ENCODE data around the gene TTLL8.
"Not testable (repeated sequence)": the region's sequence is repeated elsewhere in the genome, so short reads cannot be mapped to it uniquely, and the experiment has no call there.

The TTLL8 gene

DNA sequence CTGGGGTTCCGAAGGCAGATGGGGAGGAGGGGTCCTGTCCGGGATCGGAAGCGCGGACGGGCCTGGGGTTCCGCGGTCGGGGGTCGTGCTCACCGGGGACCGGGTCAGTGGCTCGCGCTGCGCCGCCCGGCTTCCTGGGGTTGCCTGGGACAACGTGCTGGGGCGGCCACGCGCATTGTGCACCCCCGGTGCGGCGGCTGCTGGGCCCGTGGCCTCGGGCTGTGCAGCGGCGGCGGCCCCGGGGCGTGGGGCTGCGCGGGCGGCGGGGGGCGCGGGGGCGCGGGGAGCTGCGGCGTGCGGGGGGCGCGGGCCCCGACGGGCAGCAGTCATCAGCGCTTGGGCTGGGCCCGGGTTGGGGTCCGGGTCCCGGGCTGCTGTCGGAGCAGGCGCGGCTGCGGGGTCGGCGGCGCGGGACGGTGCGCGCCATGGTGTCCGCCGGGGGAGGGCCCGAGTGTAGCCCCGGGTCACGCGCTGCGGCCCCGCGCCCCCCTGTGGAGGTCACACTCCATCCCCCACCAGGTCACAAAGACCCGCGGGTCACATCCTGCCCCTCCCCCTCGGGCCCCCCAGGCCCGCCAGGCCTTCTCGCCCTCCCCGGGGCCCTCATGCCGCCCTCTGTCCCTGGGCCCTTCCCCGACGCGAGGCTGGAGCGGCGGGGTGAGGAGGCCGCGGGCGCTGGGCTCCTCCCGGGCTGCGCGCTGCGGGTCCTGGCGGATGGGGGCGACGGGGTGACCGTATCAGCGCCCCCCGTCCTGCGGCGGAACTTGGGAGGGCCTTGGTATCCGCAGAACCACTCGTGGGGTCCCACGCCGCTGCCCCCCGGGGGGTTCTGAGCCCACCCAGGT lies at the start of gene TTLL8:
Gene TTLL8, minus strand, starts transcription at position 238 of the 845 bp plus-strand sequence.
- DNase-seq, result no peak

- no peak for DNase-seq
Measured at GRCh38 chr22:50107529-50107928, 49.4 kb upstream of the TTLL8 start.

GRCh38 chr22:50105208-50106100 lies 47.4 kb upstream of the TTLL8 start:
- DNase-seq, result peak; percentile 33

DNA sequence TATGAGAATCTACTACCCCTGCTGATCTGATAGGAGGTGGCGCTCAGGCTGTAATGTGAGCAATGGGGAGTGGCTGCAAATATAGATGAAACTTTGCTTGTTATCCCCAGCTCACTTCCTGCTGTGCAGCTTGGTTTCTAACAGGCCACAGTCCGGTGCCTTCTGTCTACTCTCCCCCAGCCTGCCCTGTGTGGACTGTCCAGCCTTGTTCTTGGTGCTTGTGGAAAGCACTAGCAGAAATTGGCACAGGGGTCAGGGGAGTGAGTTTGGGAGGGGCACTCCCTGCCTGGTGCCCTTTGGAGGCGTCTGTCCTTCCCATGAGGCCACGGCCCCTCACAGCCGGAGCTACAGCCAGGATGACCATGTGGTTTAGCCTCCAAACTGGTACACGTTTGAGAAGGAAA lies 46.0 kb upstream of the TTLL8 start:
- DNase-seq, result no peak

- no peak for DNase-seq
Measured at GRCh38 chr22:50102946-50103345, 44.8 kb upstream of the TTLL8 start.

DNA sequence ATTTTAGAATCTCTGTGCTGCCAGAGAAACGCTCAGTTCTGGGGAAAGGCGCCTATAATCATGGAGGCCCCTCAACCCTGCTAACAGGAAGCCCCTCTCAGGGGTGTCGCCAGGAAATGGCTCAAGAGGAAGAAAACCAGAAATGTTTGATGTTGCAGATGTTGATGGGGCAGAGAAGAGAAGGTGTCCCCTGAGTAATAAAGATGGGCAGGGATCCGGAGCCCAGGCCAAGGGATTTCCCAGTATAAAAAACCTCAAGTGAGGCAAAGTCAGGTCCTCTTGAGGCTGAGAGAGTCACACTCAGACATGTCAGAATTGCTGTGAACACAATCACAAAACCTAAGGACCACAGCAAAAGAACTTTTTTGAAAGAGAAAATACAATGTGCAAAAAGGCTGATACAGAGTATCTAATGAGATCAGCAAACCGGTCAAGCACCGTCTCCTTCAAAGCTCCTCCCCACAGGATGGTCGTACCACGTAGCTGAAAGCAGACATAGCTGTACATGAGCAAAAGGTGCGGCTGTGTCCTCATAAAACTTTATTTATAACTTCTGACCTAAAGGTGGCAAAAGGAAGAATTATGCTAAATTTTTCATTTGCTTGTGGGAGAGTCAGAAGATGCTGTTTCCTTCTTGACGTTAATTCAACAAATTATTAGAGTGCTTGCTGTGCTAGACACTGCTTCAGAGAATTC lies 43.9 kb upstream of the TTLL8 start:
- no peak for DNase-seq

DNA sequence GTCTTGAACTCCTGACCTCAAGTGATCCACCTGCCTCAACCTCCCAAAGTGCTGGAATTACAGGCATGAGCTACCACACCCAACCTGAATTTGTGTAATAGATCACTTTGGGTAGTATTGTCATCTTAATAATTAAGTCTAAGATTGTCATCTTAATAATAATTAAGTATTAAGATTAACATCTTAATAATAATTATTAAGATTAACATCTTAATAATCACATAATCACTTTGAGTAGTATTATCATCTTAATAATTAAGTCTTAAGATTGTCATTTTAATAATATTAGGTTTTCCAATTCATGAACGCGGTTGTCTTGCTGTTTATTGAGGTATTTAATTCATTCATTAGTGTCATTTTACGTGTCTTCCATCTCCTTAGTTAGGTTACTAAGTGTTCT lies 40.0 kb upstream of the TTLL8 start:
- no peak for DNase-seq

- DNase-seq, result no peak
Measured at GRCh38 chr22:50092342-50092741, 34.2 kb upstream of the TTLL8 start.

DNA sequence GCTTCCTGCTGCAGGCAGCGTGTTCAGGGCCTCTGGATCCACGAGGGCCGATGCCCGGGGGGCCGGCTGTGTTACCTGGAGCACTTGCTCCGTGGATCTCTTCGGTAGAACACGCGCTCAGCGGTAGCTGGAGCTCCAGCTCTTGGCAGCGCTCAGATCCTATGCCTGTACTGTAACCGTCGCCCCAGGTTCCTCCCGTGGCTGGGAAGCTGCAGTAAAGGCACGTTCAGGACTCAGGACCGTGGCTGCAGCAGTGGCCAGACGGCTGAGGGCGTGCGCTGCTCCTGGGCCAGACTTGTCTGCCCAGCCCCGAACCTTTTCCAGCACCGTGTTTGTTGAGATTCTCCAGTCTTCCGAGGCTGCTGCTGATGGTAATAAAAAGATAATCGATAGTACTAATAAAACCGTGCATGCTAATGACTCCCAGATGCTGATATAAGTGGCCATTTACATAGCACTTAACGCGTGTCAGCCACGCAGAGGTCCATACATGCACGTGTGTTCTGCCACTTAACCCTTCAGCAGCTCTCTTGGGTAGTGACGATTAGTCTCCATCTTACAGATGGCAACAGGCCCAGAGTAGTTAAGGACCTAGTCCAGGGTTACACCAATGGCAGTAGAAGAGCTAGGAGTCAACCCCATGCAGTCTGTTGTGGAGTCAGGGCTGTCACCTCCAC lies 33.1 kb upstream of the TTLL8 start:
- DNase-seq, result no peak

DNA sequence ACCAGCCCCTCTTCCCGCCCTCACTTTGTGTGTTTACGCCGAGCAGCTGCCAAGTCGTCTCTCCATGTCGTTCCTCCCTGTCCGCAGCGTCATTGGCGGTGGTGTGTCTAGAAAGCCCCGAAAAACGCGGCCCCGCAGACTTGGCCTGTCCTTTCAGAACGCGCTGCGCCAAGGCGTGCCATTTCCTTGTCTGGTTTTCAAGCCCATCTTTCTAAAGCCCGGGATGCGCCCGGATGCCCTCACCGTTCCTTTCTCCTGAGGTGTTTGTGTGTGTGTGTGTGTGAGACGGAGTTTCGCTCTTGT lies 32.3 kb upstream of the TTLL8 start:
- DNase-seq, result no peak

DNA sequence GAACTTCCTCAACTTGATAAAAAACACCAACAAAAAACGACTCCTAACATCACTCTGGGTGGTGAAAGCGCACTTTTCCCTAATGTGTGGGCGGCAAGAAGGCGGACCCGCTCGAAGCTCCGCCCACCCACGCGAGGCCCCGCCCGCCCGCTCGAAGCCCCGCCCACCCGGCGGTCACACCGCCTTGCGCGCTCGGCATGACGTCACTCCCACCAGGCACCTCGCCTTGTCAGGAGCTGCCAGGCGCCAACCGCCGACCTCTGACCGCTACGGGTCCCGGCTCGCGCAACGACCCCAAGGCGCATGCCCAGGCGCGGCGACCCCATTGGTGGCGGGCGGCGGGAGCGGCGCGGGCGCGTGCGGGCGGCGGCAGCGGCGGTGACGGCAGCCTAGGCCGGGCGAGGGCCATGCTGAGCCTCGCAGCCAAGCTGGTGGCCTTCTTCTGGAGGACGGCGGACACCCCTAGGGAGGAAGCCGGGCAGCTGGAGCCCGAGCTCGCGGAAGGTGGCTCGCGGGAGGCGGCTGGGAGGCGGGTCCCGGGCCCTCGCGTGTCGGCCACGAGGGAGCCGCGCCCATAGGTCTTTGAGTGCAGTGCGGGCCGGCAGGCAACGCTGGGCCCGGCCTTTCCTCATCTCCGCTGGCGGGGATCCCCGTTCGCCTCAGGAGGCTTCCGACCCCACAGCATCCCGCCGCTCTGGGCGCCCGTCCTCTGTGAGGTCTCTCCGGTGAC lies 31.7 kb upstream of the TTLL8 start, which contains the start of gene MOV10L1:
Gene MOV10L1, plus strand, starts transcription at position 325 of the 730 bp plus-strand sequence. Its CDS starts 83 bp downstream, at position 408.
- peak; percentile 66 for DNase-seq

DNA sequence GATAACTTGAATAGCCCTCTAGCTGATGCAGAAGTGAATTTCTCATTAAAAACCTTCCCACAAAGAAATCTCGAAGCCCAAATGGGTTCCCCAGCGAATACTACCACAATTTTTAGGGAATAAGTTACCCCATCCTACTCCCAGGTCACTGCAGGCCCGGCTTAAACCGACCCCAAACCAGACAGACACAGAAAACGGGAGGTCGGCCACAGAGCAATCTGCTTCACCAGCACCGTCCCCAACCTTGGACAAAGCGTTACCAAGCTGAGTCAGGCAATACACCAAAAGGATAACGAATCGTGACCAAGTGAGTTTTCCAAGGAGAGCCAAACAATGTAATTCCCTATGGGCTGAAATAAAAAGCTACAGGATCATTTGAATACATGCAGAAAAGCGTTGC lies 31.1 kb upstream of the TTLL8 start:
- no peak for DNase-seq

- no peak for DNase-seq
Measured at GRCh38 chr22:50088096-50088495, 30.0 kb upstream of the TTLL8 start.

DNA sequence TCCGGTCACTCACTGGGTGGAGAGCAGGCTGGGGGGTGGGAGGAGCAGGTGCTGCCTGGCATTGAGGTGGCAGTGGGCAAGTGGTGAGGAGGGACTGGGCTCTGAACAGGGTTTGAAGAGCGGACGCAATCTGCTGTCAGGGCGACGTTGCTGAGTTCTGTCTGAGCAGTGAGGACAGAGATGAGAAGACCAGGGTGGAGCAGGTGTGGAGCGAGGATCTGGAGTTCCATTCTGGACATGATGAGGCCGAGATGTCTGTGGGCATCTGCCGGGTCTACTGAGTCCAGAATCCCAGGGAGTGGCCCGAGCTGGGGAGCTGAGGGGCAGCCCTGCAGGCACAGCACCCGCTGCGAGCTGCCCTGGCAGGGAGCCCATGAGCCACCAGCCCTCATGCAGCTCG lies 29.5 kb upstream of the TTLL8 start:
- no peak for DNase-seq

DNA sequence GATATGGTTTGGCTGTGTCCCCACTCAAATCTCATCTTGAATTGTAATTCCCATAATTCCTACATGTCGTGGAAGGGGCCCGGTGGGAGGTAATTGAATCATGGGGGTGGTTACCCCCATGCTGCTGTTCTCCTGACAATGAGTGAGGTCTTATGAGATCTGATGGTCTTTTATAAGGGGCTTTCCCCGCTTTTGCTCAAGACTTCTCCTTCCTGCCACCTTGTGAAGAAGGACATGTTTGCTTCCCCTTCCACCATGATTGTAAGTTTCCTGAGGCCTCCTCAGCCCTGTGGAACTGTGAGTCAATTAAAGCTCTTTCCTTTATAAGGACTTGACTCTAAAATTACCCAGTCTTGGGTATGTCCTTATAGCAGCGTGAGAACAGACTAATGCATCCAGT lies 28.9 kb upstream of the TTLL8 start:
- DNase-seq, result not testable (repeated sequence)

GRCh38 chr22:50086526-50086925 lies 28.4 kb upstream of the TTLL8 start:
- DNase-seq, result no peak

- DNase-seq, result peak; percentile 41
Measured at GRCh38 chr22:50085211-50085972, 27.3 kb upstream of the TTLL8 start, which contains the start of gene MLC1. TSS of gene MLC1 (minus strand) at chr22:50085426. CDS start at chr22:50084902, 524 bp downstream.

GRCh38 chr22:50084614-50085021 lies 26.5 kb upstream of the TTLL8 start:
- no peak for DNase-seq

GRCh38 chr22:50084080-50084477 lies 26.0 kb upstream of the TTLL8 start:
- no peak for DNase-seq

DNA sequence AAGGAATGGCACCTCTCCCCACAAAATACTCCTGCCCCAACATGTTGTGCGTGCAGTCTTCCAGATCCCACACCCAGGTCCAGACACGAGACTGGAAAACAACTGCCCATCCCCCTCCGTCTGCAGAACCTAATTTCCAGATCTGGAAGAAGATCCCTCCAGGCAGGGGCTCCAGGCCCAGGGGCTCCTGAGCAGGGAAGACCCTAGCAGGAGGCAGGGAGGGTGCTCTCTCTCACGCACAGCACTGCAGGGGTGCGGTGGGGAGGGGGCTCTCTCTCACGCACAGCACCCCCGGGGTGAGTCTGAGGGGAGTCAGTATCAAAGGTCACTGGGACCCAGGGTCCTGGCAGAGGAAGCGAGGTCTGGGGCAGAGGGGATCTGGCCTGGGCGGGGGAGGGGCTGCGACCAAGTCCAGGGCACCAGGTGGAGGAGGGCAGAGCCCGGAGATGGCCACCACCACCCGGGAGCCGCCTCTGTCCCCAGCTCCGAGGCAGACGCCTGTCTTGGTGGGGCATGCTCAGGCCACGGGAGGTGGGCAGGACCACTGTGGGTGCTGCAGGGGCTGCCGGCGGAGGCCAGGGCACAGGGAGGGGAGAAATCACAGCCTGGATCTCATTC lies 25.5 kb upstream of the TTLL8 start:
- no peak for DNase-seq
